Measurements from ENCODE around the gene LNX2.

LNX2 gene

GRCh38 chr13:27605099-27605498 lies 15.2 kb downstream of the LNX2 start:
- no peak for FAIRE-seq

- no peak for FAIRE-seq
Measured at GRCh38 chr13:27601803-27602202, 18.5 kb downstream of the LNX2 start.

GRCh38 chr13:27601208-27601607 lies 19.1 kb downstream of the LNX2 start:
- FAIRE-seq, result no peak

GRCh38 chr13:27600711-27601110 lies 19.6 kb downstream of the LNX2 start:
- no peak for FAIRE-seq

- no peak for FAIRE-seq
Measured at GRCh38 chr13:27599845-27600553, 20.3 kb downstream of the LNX2 start.

- no peak for FAIRE-seq
Measured at GRCh38 chr13:27599096-27599495, 21.2 kb downstream of the LNX2 start.

- no peak for FAIRE-seq
Measured at GRCh38 chr13:27595055-27595811, 25.1 kb downstream of the LNX2 start.

GRCh38 chr13:27593267-27593666 lies 27.1 kb downstream of the LNX2 start:
- FAIRE-seq, result no peak

- no peak for FAIRE-seq
Measured at GRCh38 chr13:27592865-27593264, 27.5 kb downstream of the LNX2 start.

- no peak for FAIRE-seq
Measured at GRCh38 chr13:27588405-27588804, 31.9 kb downstream of the LNX2 start.

- FAIRE-seq, result no peak
Measured at GRCh38 chr13:27587095-27587746, 33.1 kb downstream of the LNX2 start.

- no peak for FAIRE-seq
Measured at GRCh38 chr13:27583645-27584044, 36.7 kb downstream of the LNX2 start.

GRCh38 chr13:27578121-27579030 lies 42.0 kb downstream of the LNX2 start:
- no peak for FAIRE-seq

GRCh38 chr13:27574661-27575060 lies 45.7 kb downstream of the LNX2 start:
- no peak for FAIRE-seq

- no peak for FAIRE-seq
Measured at GRCh38 chr13:27573265-27573664, 47.1 kb downstream of the LNX2 start.

- FAIRE-seq, result no peak
Measured at GRCh38 chr13:27572234-27572901, 48.0 kb downstream of the LNX2 start.

GRCh38 chr13:27570906-27571305 lies 49.4 kb downstream of the LNX2 start:
- no peak for FAIRE-seq

- no peak for FAIRE-seq
Measured at GRCh38 chr13:27569405-27569804, 50.9 kb downstream of the LNX2 start.

- FAIRE-seq, result no peak
Measured at GRCh38 chr13:27565818-27566217, 54.5 kb downstream of the LNX2 start.

GRCh38 chr13:27562457-27562856 lies 57.9 kb downstream of the LNX2 start:
- no peak for FAIRE-seq

GRCh38 chr13:27559719-27560118 lies 60.6 kb downstream of the LNX2 start:
- no peak for FAIRE-seq

GRCh38 chr13:27556109-27556508 lies 64.2 kb downstream of the LNX2 start:
- no peak for FAIRE-seq

Measured in G401.6 (cell line).